GM12873 (cell line): ENCODE results near the gene LILRB2.

Experiments used
- TF ChIP-seq, protein P1 (sequence below): IDR thresholded peaks from 2 replicates; pipeline ENCODE4 v1.5.1; 2012; ENCODE audit warnings: low read depth, mild to moderate bottlenecking, moderate library complexity, low read length, control low read depth; ENCODE audit not compliant: insufficient read depth; ENCODE audit errors: missing control alignments

Gene LILRB2

GRCh38 chr19:54310543-54310942 is 29.6 kb upstream of the LILRB2 start:
- TF ChIP-seq, protein P1, sequence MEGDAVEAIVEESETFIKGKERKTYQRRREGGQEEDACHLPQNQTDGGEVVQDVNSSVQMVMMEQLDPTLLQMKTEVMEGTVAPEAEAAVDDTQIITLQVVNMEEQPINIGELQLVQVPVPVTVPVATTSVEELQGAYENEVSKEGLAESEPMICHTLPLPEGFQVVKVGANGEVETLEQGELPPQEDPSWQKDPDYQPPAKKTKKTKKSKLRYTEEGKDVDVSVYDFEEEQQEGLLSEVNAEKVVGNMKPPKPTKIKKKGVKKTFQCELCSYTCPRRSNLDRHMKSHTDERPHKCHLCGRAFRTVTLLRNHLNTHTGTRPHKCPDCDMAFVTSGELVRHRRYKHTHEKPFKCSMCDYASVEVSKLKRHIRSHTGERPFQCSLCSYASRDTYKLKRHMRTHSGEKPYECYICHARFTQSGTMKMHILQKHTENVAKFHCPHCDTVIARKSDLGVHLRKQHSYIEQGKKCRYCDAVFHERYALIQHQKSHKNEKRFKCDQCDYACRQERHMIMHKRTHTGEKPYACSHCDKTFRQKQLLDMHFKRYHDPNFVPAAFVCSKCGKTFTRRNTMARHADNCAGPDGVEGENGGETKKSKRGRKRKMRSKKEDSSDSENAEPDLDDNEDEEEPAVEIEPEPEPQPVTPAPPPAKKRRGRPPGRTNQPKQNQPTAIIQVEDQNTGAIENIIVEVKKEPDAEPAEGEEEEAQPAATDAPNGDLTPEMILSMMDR, result no peak

DNA sequence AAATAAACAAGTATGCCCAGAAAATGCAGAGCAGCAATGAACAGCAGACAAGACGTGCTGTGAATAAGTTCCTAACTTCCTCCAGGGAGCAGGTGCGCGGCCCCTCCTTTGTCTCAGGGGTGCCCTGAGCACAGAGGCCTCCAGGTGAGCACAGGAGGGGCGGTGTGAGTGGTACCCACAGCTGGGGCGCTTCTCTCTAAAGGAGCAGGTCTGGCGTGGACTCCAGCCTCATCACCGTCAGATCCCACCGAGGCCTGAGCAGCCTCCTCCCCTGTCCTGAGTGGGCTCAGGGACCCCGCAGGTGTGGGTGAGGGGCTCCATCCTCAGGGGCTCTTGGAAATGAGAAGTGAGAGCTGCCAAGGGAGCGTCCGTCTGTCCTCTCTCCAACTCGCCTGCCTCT is 28.9 kb upstream of the LILRB2 start:
- TF ChIP-seq, protein P1, result no peak

- TF ChIP-seq, protein P1, result no peak
Measured at GRCh38 chr19:54307389-54308020, 26.6 kb upstream of the LILRB2 start.

DNA sequence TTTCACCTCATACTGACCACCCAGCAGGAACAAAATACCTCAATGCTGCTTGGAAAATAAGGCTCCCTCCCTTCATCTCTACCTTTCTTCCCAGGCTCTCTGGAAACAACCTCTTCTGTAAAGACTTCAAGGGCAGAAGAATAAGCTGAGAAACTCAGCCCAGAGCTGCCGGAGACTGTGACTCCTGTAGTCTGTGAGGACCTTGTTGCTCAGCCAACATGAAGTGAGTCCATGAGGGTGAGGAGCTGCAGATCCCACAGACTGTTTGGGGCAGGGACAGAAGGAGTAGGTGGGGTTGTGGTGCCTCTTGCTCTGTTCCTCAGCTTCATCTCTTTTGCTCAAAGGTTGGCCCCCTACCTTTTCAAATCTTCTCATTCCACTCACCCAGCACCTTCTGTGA is 24.2 kb upstream of the LILRB2 start:
- TF ChIP-seq, protein P1, result no peak

DNA sequence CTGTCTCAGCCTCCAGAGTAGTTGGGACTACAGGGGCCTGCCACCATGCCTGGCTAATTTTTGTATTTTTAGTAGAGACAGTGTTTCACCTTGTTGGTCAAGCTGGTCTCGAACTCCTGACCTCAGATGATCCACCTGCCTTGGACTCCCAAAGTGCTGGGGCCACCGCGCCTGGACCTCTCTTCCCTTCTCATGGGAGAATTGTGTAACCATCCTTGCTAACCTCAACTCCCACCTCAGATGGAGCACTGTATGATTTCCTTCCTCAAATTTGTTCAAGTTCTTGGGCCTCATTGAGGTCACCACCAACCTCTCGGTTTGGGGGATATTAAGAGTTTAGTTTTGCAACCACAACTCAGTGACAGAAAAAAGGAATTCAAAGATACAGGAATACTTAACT is 21.3 kb upstream of the LILRB2 start:
- TF ChIP-seq, protein P1, result no peak

DNA sequence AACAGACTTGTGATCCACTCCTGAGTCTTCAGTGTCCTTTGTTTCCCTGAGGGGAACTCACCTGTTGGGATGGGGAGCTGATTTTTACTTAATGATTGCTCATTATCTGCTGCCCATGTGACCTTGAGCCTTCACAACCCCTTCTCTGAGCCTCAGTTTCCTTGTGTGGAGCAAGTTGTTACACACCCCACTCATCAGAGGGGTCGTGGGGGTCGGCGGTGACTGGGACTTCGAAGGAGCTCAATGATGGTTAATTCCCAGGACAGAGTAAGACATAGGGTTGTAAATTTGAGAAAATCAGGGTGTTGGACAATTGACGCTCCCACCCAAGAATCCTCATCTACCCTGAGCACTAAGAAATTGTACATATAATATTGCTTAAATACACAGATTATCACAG is 18.6 kb upstream of the LILRB2 start:
- TF ChIP-seq, protein P1, result no peak

DNA sequence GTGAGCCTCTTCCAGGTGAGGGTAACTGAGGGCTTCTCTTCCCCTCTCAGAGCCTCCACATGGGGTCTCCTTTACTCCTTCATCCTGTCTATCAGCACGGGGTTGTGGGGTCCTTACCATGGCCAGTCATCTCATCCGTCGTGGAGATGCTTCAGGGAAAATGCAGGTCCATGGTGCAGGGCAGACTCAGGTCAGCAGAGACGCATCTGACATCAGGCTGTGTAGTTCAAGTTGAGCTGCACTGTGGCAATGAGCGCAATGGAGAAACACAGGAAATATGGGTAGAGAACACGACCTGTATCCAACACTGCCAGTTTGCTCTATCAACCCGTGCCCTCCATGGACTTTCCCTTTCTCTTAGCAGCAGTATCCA is 18.2 kb upstream of the LILRB2 start:
- TF ChIP-seq, protein P1, result no peak
